ENCODE results near the gene SYNDIG1.

Gene SYNDIG1

GRCh38 chr20:24651171-24651975 is 181.9 kb downstream of the SYNDIG1 start:
- no peak for DNase-seq (ENCODE audit: extremely low spot score)
- no peak for TF ChIP-seq ZNF384 (IDR thresholded peaks at IDR 0.05)
- no peak for TF ChIP-seq LEF1 (IDR thresholded peaks at IDR 0.05; ENCODE audit: borderline replicate concordance)
- no peak for TF ChIP-seq SUZ12 (IDR thresholded peaks at IDR 0.05)
- no peak for TF ChIP-seq SP1 (IDR thresholded peaks at IDR 0.05)
- TF ChIP-seq NFRKB (IDR thresholded peaks at IDR 0.05), result no peak
- TF ChIP-seq L3MBTL2 (conservative IDR thresholded peaks at IDR 0.05), result no peak
- TF ChIP-seq FOXK2 (IDR thresholded peaks at IDR 0.05), result no peak
- TF ChIP-seq TARDBP (IDR thresholded peaks at IDR 0.05), result no peak
- TF ChIP-seq FOXM1 (IDR thresholded peaks at IDR 0.05; ENCODE audit: borderline replicate concordance), result no peak
- no peak for TF ChIP-seq ARNT (IDR thresholded peaks at IDR 0.05)
- no peak for TF ChIP-seq FOXA1 (IDR thresholded peaks at IDR 0.05)
- no peak for TF ChIP-seq PKNOX1 (IDR thresholded peaks at IDR 0.05)
- no peak for TF ChIP-seq BHLHE40 (IDR thresholded peaks at IDR 0.05; ENCODE audit: borderline replicate concordance)
- TF ChIP-seq ELF4 (IDR thresholded peaks at IDR 0.05), result no peak
- no peak for TF ChIP-seq HDGF (IDR thresholded peaks at IDR 0.05; ENCODE audit: borderline replicate concordance)
- TF ChIP-seq CTBP1 (IDR thresholded peaks at IDR 0.05; ENCODE audit: borderline replicate concordance), result no peak
- POLR2A ChIA-PET, result no interaction called here
- CTCF ChIA-PET, result no interaction called here

- ChIA-PET CTCF (no interaction called here), POLR2A (no interaction called here)
- TF ChIP-seq L3MBTL2 (conservative IDR thresholded peaks at IDR 0.05), result no peak
- no peak for TF ChIP-seq LEF1 (IDR thresholded peaks at IDR 0.05; ENCODE audit: borderline replicate concordance)
- no peak for TF ChIP-seq BHLHE40 (IDR thresholded peaks at IDR 0.05; ENCODE audit: borderline replicate concordance)
- TF ChIP-seq ARNT (IDR thresholded peaks at IDR 0.05), result no peak
- TF ChIP-seq HDGF (IDR thresholded peaks at IDR 0.05; ENCODE audit: borderline replicate concordance), result no peak
- no peak for TF ChIP-seq CTBP1 (IDR thresholded peaks at IDR 0.05; ENCODE audit: borderline replicate concordance)
- TF ChIP-seq SP1 (IDR thresholded peaks at IDR 0.05), result no peak
- TF ChIP-seq FOXK2 (IDR thresholded peaks at IDR 0.05), result no peak
- no peak for TF ChIP-seq TARDBP (IDR thresholded peaks at IDR 0.05)
- no peak for TF ChIP-seq ELF4 (IDR thresholded peaks at IDR 0.05)
- no peak for TF ChIP-seq FOXM1 (IDR thresholded peaks at IDR 0.05; ENCODE audit: borderline replicate concordance)
- TF ChIP-seq PKNOX1 (IDR thresholded peaks at IDR 0.05), result no peak
- TF ChIP-seq NFRKB (IDR thresholded peaks at IDR 0.05), result no peak
- no peak for TF ChIP-seq SUZ12 (IDR thresholded peaks at IDR 0.05)
- no peak for TF ChIP-seq FOXA1 (IDR thresholded peaks at IDR 0.05)
- TF ChIP-seq ZNF384 (IDR thresholded peaks at IDR 0.05), result no peak
- DNase-seq (ENCODE audit: extremely low spot score), result no peak
Measured at GRCh38 chr20:24651976-24652345, 182.5 kb downstream of the SYNDIG1 start.

DNA sequence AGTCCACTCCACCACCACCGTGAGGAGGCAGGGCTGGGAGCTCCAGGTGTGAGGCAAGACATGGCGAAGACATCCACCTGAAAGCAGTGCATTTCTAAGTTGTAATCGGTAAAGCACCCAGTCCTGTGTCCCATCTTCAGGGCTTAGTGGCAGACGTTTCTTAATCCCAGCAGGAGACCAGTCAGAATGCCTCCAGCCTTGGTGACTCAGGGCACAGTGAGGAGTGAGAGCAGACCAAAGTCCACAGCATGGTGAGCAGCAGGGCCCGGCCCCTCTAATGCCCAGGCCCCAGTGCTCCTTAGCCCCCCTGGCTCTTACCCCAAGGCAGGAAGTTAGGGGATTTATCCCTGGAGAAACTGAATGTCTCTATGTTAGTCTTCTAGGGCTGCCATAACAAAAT is 183.9 kb downstream of the SYNDIG1 start:
- TF ChIP-seq PKNOX1 (IDR thresholded peaks at IDR 0.05) (no peak), BHLHE40 (IDR thresholded peaks at IDR 0.05; ENCODE audit: borderline replicate concordance) (no peak), SP1 (IDR thresholded peaks at IDR 0.05) (no peak), FOXK2 (IDR thresholded peaks at IDR 0.05) (no peak), LEF1 (IDR thresholded peaks at IDR 0.05; ENCODE audit: borderline replicate concordance) (no peak), NFRKB (IDR thresholded peaks at IDR 0.05) (no peak), ARNT (IDR thresholded peaks at IDR 0.05) (no peak)
- CTCF ChIA-PET, result no interaction called here
- no peak for DNase-seq (ENCODE audit: extremely low spot score)
- POLR2A ChIA-PET, result no interaction called here

GRCh38 chr20:24654425-24654824 is 185.0 kb downstream of the SYNDIG1 start:
- TF ChIP-seq FOXK2 (IDR thresholded peaks at IDR 0.05) (no peak), ARNT (IDR thresholded peaks at IDR 0.05) (no peak), BHLHE40 (IDR thresholded peaks at IDR 0.05; ENCODE audit: borderline replicate concordance) (no peak), PKNOX1 (IDR thresholded peaks at IDR 0.05) (no peak), ELF4 (IDR thresholded peaks at IDR 0.05) (no peak), LEF1 (IDR thresholded peaks at IDR 0.05; ENCODE audit: borderline replicate concordance) (no peak)
- no peak for DNase-seq (ENCODE audit: extremely low spot score)
- CTCF ChIA-PET, result no interaction called here
- POLR2A ChIA-PET, result no interaction called here

GRCh38 chr20:24656391-24656790 is 187.0 kb downstream of the SYNDIG1 start:
- ChIA-PET POLR2A (no interaction called here), CTCF (no interaction called here)
- no peak for TF ChIP-seq PKNOX1 (IDR thresholded peaks at IDR 0.05)
- no peak for TF ChIP-seq NFRKB (IDR thresholded peaks at IDR 0.05)
- no peak for TF ChIP-seq FOXM1 (IDR thresholded peaks at IDR 0.05; ENCODE audit: borderline replicate concordance)
- TF ChIP-seq TARDBP (IDR thresholded peaks at IDR 0.05), result no peak
- TF ChIP-seq SP1 (IDR thresholded peaks at IDR 0.05), result no peak
- no peak for TF ChIP-seq HDGF (IDR thresholded peaks at IDR 0.05; ENCODE audit: borderline replicate concordance)
- TF ChIP-seq FOXK2 (IDR thresholded peaks at IDR 0.05), result no peak
- no peak for TF ChIP-seq L3MBTL2 (conservative IDR thresholded peaks at IDR 0.05)
- no peak for TF ChIP-seq CTBP1 (IDR thresholded peaks at IDR 0.05; ENCODE audit: borderline replicate concordance)
- DNase-seq (ENCODE audit: extremely low spot score), result no peak
